HuH-7 (cell line): ENCODE data around the gene RSPO4.

ENCODE experiments used
- DNase-seq: peaks from one replicate; pipeline ENCODE4 v3.0.0; 2011; ENCODE audit warnings: low spot score

Gene RSPO4

DNA sequence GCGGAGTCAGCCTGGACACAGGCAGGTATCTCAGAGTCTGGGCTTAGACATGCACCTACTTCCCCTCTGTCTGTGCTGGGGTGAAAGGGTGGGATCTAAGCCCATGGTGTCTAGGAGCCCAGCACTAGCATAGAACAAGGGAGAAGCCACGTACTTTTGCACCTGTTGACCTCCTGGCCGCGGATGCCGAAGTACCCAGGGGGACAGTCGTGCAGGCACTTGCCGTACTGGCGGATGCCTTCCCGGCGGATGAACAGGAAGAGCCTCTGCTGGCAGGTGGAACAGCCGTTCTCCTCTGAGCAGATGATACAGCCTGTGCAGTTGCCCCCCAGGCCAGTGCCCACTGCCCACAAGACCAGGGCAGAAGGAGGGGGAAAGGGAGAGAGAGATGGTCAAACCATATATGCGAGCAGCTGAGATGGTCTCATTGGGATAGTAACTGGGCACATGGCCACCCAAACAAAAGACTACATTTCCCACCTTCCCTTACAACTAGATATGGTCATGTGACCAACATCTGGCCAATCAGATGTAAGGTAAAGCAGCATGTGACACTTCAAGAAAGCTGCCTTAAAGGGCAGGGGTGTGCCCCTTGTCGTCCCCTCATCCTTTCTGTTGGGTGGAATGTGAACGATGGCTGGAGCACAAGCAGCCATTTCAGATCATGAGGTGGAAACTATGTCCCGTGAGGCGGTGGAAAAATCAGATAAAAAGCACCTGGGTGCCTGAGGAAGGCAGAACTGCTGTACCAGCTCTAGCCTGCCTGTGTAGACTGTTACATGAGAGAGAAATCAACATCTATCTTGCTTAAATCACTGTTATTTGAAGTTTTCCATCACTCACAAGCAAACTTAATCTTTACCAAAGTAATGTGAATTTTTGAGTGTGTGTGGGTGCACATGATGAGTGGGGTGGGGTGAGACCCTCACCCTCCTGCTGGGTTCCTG, 34.0 kb downstream of the RSPO4 start:
- DNase-seq: no peak

DNA sequence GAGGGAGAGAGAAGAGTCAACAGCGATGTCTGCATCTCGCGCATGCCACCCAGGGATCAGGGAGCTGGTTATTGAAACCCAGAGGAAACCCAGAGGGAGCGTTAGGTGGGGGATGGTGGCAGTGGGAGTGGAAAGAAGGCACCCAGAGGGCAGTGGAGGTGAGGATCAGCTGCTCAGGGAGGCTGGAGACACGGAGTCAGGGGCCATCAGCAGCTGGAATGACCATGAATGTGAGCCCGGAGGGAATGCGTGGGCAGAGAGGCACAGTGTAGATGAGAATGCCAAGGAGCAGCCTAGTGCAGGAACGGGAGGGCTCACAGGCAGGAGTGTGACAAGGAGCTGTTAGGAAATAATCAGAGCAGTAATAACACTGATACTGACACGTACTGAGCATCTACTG, 36.2 kb downstream of the RSPO4 start:
- no peak for DNase-seq

DNA sequence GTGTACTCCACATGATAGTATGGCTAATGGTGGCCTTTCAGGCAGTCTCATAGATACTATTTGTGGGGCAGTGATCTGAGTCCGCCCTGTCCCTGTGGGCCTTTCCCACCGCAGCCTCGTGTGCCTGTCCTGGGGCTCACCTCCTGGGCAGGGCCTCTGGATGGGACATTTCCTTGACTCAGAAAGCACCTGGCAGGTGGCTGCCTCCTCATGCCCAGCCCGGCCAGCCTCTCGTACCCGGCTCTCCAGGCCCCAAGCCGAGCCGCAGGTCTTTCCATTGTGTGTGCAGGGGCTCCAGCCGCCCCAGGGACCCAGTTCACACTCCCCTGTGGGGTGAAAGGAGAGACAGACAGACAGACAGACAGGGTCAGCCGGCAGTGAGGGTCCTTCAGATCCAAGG, 38.3 kb downstream of the RSPO4 start:
- DNase-seq: no peak

DNA sequence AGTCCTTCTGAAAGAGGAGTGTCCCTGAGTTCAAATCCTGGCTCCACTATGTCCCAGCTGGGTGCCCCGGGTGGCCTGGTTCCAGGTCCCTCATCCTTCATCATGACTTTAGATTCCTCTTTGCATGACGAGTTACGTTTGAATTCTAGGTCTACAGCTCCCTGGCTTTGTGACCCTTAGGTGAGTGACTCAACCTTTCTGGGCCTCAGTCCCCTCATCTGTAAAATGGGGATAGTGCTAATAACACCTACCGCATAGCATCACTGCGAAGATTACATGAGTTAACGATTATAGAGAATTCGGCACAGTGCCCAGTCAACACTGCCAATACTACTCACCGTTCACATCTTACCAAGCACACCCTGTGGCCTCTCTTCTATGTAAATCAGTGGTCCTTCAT, 39.4 kb downstream of the RSPO4 start:
- DNase-seq: no peak

DNA sequence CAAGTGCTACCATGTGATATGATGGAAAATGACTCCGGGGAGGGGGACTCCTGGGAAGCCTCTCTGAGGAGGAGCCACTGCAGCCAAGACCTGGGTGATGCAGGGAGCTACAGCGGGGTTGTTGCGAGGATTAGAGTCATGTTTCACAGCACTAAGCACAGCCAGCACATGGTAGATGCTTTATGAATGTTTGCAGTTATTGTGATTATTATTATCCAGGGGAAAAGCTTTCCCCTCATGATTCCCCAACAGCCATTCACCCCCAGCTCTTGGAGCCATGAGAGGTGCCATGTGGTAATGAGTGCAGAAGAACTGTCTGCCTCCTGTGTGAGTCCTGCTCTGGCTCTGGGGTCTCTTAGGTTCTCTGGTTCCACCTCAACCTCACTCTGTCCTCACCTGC, 39.9 kb downstream of the RSPO4 start:
- DNase-seq: no peak

DNA sequence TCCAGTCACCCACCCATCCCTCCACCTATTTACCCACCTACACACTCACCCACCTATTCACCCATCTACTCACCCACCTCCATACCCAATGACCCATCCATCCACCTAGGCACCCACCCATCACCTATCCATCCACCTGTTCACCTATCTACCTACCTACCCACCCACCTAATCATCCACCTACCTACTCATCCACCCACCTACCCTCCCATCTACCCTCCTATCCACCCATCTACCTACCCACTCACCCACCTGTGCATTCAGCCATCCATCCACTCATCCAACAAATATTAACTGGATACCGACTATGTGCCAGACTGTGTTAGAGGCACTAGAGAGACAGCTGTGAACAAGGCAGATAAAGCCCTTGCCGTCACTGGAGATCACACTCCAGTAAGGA, 40.3 kb downstream of the RSPO4 start:
- no peak for DNase-seq

DNA sequence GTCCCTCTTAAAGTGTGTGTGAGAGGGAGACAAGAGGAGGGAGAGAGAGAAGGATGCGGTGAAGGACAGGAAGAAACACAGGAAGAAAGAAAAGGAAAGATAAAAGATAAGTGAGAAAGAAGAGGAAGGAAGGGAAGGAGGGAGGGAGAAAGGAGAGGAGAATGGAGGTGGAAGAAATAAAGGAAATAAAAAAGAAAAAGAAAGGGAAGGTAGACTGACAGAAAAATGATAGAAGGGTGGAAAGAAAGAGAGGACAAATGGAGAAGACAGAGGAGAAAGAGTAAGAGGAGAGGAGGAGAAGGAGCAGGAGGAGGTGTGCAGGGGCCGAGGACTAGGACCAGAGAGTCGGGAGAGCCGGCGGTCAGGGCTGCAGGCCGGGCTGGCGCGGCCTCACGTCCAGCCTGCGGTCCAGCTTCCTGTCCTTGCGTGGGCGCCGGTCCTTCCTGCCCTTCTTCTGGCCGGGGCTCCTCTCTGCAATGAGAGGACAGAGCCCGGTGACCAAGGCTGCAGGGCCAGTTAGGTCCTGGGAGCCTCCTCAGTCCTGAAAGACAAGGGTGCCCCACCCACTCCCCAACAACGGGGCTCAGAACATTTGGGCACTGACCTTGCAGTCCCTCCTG, 42.0 kb downstream of the RSPO4 start:
- DNase-seq: no peak

DNA sequence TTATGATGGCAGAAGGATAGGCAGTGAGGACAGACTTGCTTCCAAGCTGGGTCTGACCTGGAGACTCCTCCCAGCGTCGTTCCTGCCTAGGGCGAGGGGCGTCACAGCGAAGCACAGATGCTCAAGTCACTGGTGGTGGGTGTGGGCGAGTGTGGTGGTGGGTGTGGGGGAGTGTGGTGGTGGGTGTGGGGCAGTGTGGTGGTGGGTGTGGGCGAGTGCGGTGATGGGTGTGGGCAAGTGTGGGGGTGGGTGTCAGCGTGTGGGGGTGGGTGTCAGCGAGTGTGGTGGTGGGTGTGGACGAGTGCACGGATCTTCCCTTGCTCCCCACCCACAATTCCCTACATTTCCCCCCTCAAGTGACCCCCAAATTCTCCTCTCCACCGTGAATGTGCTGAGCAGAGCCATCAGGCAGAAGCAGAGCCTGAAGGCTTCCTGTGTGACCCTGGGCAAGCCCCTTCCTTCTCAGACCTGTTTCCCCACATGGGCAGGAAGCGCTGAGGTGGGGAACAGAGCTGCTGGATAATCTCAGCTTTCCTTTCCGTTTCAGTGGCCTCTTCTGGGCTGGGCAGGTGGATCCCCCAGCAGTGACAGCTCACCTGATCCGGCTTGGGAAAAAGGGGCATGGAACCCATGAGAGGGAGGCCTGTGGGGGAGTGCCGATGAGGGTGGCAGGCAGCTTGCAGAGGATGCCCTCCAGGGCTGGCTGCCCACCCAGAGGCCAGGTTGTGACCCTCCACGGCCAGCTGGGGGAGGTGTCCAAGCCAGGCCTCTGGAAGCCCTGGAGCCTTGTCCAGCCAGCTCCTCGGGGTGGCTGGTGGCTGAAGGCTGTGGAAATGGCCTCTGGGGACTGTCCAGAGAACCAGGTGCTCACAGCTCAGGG, 42.9 kb downstream of the RSPO4 start:
- no peak for DNase-seq

DNA sequence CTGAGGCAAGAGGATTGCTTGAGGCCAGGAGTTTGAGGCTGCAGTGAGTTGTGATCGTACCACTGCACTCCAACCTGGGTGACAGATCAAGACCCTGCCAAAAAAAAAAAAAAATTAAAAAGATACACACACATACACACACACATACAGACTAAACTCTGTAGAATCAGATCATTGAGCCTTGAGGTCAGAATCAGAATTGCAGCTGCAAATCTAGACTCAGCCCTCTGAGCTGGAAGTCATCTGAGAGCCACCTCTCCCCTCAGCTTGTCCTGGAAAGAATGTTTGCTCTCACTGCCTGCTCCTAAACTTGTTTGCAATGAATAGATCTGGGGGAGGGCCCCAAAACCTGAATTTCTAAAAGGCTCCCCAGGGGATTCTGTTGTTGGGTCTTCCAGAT, 44.6 kb downstream of the RSPO4 start:
- DNase-seq: peak; percentile 29

DNA sequence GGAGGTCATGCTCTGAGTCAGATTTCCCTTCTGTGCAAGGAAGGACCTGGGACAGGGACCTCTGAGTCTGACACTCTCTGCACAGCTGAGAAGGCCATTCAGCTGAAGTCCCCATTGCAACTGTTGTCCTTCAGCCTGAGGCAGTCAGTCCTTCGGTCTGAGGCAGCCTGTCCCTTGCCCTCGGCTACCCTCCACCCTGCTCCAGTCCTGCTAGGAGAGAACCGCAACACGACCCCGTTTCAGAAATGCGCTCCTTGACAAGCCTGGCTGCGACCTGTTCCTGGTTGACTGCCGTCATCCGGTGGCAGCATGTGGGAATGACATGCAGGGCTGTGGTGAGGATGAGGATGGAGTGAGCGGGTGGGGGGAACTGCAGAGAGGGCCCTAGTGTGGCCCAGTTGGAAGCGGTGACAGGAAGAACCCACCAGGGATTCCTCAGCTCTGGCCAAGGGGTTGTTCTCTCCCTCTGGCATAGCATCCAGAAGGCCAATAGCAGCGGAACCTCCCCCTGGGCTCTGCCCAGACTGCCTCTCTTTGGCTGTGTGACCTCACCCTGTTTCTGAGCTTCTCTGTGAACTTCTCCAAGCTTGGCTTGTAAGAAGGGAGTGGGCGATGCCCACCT, 45.7 kb downstream of the RSPO4 start:
- DNase-seq: peak; percentile 94

DNA sequence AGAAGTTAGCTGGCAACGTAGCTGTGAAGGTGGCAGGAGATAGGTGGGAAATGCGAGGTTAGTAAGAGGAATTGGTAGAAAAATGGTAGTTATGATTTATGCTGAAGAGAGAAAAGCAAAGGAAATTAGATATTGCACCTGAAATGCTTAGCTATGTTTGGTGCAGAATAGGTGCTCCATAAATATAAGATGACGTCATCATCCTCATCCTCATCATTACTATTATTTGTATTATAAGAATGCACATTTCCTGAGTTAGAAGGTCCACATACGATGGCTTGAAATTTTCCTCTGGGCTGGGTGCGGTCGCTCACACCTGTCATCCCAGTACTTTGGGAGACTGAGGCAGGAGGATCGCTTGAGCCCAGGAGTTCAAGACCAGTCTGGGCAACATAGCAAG, 46.5 kb downstream of the RSPO4 start:
- DNase-seq: no peak

DNA sequence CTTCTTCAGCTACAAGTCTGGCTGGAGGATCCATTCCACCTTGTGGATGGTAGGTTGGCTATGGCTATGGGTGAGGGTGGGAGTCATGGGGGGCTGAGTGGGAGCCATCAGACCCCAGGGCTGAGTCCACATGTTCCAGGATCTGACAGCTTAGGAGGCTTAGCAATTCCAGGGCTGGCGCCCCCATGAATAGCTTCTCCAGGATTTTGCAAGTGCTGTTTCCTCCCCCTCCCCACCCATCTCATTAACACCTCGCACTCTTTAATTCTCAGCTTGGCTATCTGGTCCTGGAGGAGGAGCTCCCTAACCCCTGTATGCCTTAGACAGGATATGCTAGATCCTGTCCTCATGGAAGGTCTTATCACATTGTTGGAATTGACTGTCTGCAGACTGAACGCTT, 47.0 kb downstream of the RSPO4 start:
- DNase-seq: no peak

DNA sequence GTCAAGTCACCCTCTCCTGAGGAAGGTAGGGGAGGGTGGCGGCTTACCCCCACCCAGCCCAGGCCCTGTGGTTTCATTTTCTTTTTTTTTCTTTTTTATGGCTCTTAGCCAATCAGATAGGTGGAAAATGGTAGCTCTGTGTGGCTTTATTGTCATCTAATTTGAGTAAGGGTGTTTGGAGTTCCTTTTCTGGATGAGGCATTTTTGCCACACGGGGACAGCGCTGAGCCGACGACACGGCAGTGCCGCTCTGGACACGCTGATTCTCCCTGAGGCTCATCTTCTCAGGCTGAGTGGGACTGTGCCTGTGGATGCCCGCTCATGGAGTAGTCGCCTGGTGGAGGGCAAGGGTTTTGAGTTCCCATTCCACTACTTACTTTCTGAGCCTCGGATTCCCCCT, 48.4 kb downstream of the RSPO4 start:
- peak; percentile 50 for DNase-seq

DNA sequence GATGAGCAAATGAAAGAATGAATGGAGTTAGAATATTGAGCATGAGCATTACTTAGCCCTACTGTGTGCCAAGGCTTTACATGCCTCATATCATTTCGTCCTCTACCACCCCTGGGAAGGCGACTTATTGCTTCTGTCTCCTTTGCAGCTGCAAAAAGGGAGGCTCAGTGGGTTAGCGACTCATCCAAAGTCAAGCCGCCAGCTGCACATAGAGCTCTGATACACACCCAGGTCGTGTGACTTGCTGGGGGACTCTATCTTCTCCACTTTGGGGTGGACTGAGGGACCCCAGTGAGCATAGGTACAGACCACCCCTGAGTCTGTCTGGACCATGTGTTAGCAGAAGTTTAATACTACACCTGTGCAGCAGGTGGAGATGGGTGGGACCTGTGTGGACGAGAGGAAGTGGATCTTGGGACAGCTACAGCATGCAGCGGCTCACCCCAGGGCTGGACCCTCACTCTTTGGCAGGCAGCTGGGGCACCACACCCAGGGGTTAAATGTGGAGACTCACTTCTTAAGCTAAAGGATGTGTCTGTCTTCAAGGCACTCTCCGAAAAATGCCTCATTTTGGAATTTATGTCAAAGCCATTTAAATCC, 49.8 kb downstream of the RSPO4 start:
- DNase-seq: no peak

DNA sequence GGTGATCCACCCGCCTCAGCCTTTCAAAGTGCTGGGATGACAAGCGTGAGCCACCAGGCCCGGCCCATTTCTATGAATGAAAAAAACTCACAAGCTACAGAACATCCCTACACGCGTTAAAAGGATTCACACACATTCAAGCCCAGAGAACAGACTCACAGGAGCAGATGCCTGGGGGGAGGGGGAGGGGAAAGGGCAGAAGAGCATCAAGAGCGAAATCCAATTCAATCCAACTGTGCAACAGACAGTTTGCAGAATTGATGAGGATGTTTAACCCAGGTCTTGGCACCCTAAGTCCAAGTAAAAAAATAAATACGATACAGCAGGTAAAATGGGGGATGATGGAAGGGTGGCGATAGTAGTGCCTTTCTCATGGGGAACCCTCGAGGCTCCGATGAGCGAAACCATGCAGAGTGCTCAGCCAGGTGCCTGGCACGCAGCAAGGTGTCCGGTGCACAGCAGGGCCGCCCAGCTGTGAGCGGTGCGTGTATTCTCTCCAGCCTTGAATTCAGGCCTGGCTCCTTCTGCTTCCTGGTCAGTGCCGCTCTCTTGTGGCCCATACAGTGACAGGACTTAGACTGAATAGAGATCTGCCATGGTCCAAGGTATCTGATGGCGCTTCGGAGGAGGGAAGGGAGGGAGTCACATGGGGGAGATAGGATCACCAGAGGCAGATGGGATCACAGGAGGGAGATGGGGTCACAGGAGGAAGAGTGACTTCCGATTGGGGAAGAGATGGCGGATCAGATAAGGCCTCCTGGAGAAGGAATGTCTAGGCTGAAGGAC, 50.5 kb downstream of the RSPO4 start:
- DNase-seq: no peak

DNA sequence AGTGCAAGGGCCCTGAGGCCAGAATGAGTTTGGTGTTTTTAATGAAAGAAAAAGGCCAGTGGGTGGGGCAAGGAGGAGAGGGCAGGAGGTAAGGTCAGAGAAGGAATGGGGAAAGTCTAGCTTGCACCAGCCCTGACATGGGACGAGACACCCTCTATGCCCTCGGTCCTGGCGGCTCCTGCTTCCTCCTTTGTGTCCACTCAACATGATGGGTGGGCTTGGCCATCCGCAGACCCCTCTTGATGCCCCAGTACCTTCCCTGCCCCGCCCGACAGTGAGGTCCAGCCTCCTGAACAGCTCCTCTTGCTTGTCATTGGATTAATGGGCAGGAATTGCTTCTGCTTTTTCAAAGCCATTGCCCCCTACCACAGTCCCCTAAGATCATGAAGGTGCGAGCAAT, 52.4 kb downstream of the RSPO4 start:
- no peak for DNase-seq

DNA sequence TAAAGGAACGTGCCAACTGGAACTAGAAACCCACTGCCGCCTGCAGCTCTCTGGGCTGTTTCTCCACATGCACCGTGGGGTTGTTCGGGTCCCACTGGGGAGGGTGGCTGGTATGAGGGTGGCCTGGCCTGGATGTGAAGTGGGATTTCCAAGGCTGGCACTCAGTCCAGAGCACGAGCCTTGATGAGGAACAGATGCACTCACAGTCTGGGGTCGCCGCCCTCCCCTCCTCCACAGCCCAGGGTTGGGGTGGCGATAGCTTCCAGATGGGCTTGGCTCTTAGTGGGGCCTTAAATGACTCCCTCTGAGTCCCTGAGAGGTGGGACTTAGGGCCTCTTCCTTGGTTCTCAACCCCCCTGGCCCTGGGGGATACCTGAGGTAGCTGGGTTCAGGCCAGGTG, 55.3 kb downstream of the RSPO4 start:
- DNase-seq: no peak

DNA sequence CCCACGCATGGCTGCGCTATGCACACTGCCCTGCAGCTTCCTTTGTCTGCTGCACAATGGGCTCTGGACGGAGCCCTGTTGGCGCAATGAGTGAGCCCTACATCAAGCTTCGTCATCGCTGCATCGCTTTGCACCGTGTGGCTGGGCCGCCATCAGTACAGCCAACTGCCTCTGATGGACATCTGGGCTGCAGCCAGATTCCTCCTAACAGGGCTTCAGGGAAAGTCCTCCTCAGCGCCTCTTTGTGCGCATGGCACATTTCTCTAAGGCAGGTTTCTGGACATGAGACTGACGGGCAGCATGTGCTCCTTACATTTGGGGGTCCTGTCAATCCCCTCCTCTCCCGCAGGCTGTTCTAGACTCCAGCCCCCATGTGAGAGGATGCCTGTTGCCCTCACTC, 56.3 kb downstream of the RSPO4 start:
- DNase-seq: no peak

DNA sequence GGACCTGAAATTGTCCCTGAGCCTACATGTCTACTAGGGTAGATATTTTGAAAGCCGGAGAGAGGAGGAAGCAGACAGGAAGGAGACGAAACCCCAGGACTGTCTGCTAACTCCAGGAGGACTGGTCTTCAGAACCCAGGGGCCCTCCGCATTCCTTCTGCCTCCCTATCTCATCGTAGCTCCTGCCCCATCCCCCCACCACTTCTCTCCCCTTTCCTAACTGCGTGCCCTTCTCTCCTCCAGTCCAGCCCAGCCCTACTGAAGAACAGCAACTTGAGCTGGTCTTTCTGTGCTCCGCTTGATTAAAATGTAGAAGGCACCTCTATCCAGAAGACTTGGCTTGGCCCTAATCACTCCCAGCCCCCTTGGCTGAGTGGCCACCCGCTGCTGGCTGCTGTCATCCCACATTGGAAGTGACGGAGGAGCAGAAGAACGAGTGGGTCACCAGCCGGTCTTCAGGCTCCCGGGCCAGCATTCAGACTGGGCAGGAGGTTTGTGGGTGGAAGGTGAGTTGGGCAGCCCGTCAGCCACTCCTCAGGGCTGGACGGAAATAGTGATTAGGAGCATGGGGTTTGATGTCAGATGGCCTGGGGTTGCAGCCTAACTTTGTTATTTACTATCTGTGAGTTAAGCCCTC, 57.2 kb downstream of the RSPO4 start:
- no peak for DNase-seq

DNA sequence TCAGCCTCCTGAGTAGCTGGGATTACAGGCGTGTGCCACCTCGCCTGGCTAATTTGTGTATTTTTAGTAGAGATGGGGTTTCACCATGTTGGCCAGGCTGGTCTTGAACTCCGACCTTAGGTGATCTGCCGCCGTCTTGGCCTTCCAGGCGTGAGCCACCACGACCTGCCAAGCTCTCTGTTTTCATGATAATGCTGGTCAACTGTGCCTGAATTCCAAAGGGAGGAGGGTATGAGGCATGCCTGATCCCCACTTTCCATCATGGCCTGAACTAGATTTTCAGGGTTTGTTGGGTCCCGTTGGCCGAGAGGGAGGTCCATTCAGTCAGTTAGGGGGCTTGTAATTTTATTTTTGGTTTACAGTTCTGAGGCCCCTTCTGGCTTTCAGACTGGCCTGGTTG, 58.0 kb downstream of the RSPO4 start:
- no peak for DNase-seq

DNA sequence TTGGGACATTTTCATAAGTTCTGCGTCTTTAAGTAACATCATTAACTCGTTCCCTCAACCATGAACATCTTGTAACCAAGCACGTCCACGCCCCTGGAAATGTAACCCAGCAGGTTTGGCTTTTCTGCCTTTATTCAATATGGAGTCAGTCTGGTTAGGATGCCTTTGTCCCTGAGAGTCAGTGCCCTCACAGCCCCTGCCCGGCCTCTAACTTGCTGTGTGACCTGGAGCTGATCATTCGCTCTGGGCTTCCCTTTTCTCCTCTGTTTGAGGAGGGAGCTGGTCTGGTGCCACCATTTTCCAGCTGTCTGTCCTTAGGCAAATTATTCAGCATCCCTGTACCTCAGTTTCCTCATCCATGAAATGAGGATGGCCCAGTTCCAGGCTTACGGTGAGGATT, 59.5 kb downstream of the RSPO4 start:
- DNase-seq: no peak
